PFSK-1 (cell line): Measurements from ENCODE around the gene MAD1L1.

Experiments
- POLR2AphosphoS5 ChIP-seq: IDR thresholded peaks from 2 replicates; pipeline ENCODE4 v1.6.1; 2012; ENCODE audit warnings: low read depth, mild to moderate bottlenecking, control low read depth, low read length, moderate library complexity
- REST ChIP-seq, 2 experiments: IDR thresholded peaks; 2 replicates each; pipeline versions ENCODE4 v1.6.1 to v1.8.0; 2011 to 2012; ENCODE audit warnings: low read depth in 2 of 2, low read length in 2 of 2, control low read depth in 1 of 2, inconsistent platforms in 1 of 2, mild to moderate bottlenecking in 1 of 2, moderate library complexity in 1 of 2; ENCODE audit not compliant: insufficient read depth in 1 of 2
- SIN3A ChIP-seq: IDR thresholded peaks from 2 replicates; pipeline ENCODE4 v1.6.1; 2012; ENCODE audit warnings: mild to moderate bottlenecking, low read length, moderate library complexity, borderline replicate concordance; ENCODE audit not compliant: insufficient read depth
- TAF1 ChIP-seq: IDR thresholded peaks from 2 replicates; pipeline ENCODE4 v1.6.1; 2012; ENCODE audit warnings: low read length, control low read depth, borderline replicate concordance; ENCODE audit not compliant: insufficient read depth

- no peak for TF ChIP-seq POLR2AphosphoS5
- TF ChIP-seq REST (IDR thresholded peaks at IDR 0.05; ENCODE audit: insufficient read depth in 1 of 2, low read depth in 2 of 2, low read length in 2 of 2) = no peak
- no peak for TF ChIP-seq SIN3A
- TF ChIP-seq TAF1 = no peak
Observed at GRCh38 chr7:1817061-1817712, 415.6 kb downstream of the MAD1L1 start.
